Uterus (tissue), 4 donors: ENCODE data around the gene GORAB. TPM values are rescaled to one million over a fixed set of nuclear protein-coding genes. Genes with fewer than 3 reads are reported as not detected.

Experiments used
- DNase-seq, 2 donors: peaks; one replicate each; pipeline ENCODE4 v3.0.0-alpha.2; 2019 to 2020
- H3K27ac ChIP-seq, 2 donors: fragments of 200-600 bp; sonication (generic); 1 replicate in 1 of 2; 2 replicates in 1 of 2; pipeline ENCODE4 v1.5.1; 2016 to 2018
- H3K27me3 ChIP-seq, 2 donors: fragments of 200-600 bp; sonication (generic); one replicate each; pipeline ENCODE4 v1.5.1; 2018 to 2019; ENCODE audit warnings: control low read depth in 1 of 2
- H3K36me3 ChIP-seq, 2 donors: fragments of 200-600 bp; sonication (generic); one replicate each; pipeline ENCODE4 v1.5.1; 2019; ENCODE audit warnings: control low read depth in 1 of 2
- H3K4me1 ChIP-seq, 2 donors: fragments of 200-600 bp; sonication (generic); one replicate each; pipeline ENCODE4 v1.5.1; 2018 to 2019; ENCODE audit warnings: control low read depth in 1 of 2
- H3K4me3 ChIP-seq, 2 donors: fragments of 200-600 bp; sonication (generic); 1 replicate in 1 of 2; 2 replicates in 1 of 2; pipeline ENCODE4 v1.5.1; 2018 to 2019; ENCODE audit warnings: mild to moderate bottlenecking in 1 of 2
- H3K9me3 ChIP-seq, 2 donors: fragments of 200-600 bp; sonication (generic); one replicate each; pipeline ENCODE4 v1.5.1; 2019; ENCODE audit warnings: control low read depth in 1 of 2
- POLR2A ChIP-seq, 2 donors: fragments of 450-650 bp; IDR thresholded peaks; one replicate each; pipeline ENCODE4 v1.6.1; 2016; ENCODE audit warnings: antibody characterized with exemption in 2 of 2, mild to moderate bottlenecking in 1 of 2, moderate library complexity in 1 of 2
- intact Hi-C: fragments of 100-400 bp; cut with DNase I; formaldehyde crosslinking; loops from one replicate; pipeline ENCODE4 v1.15.1; 2023; ENCODE audit warnings: low total_unique reads
- total RNA-seq, 4 donors: library from RNA; depleted of rRNA in 3 of 4; stranded (reverse); fragments of >200 nt in 3 of 4; gene quantifications; one replicate each; pipeline versions ENCODE4 v1.1.0 to v1.2.4, GENCODE V29; 2014 to 2023
- TF ChIP-seq, protein P1 (sequence below), 4 experiments: fragments of 200-600 bp in 2 of 4; fragments of 450-650 bp in 2 of 4; sonication (generic) in 2 of 4; IDR thresholded peaks; one replicate each; pipeline ENCODE4 v1.5.1; 2016 to 2019; ENCODE audit warnings: antibody characterized with exemption in 4 of 4, mild to moderate bottlenecking in 2 of 4, moderate library complexity in 1 of 4
- donor health status: DM: yes; HTN: yes; CAD: no.

Gene GORAB
- total RNA-seq, 4 donors from 2014 or later, result 3.1 to 26.9 (median 10.6) TPM

DNA sequence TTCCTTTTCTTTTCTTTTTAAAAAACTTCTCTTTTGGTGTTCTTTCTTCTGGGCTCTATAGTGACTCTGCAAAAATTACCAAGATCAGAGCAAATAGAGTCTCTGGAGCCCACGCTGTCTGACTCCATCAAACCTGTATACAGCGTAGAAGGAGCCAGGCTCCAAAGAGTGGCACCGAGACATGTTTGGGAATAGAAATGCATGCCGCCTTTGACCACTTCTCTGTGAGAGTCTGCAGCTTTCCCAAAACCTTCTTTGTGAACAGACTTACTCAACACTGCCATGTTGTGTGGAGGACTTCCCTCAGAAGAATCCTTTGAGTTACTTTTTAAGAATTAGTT, 55.3 kb downstream of the GORAB start:
- no peaks in the 10 kb centered on the region for H3K9me3 ChIP-seq
- peak in 1 of 2 donors; percentile 20 for DNase-seq
- no peak for TF ChIP-seq POLR2A (IDR thresholded peaks at IDR 0.05)
- TF ChIP-seq, protein P1, sequence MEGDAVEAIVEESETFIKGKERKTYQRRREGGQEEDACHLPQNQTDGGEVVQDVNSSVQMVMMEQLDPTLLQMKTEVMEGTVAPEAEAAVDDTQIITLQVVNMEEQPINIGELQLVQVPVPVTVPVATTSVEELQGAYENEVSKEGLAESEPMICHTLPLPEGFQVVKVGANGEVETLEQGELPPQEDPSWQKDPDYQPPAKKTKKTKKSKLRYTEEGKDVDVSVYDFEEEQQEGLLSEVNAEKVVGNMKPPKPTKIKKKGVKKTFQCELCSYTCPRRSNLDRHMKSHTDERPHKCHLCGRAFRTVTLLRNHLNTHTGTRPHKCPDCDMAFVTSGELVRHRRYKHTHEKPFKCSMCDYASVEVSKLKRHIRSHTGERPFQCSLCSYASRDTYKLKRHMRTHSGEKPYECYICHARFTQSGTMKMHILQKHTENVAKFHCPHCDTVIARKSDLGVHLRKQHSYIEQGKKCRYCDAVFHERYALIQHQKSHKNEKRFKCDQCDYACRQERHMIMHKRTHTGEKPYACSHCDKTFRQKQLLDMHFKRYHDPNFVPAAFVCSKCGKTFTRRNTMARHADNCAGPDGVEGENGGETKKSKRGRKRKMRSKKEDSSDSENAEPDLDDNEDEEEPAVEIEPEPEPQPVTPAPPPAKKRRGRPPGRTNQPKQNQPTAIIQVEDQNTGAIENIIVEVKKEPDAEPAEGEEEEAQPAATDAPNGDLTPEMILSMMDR (IDR thresholded peaks at IDR 0.05), result no peak
- peak overlapping the region in 1 of 2 donors; percentile 4 for H3K4me3 ChIP-seq
- H3K27me3 ChIP-seq, result no peaks in the 10 kb centered on the region
- H3K4me1 ChIP-seq, result peaks cover 0 to 3% of the 10 kb centered on the region in 2 donors
- intact Hi-C loops, result no loop called here
- no peaks in the 10 kb centered on the region for H3K36me3 ChIP-seq
- H3K27ac ChIP-seq, result peak overlapping the region; percentile 62 to 81

DNA sequence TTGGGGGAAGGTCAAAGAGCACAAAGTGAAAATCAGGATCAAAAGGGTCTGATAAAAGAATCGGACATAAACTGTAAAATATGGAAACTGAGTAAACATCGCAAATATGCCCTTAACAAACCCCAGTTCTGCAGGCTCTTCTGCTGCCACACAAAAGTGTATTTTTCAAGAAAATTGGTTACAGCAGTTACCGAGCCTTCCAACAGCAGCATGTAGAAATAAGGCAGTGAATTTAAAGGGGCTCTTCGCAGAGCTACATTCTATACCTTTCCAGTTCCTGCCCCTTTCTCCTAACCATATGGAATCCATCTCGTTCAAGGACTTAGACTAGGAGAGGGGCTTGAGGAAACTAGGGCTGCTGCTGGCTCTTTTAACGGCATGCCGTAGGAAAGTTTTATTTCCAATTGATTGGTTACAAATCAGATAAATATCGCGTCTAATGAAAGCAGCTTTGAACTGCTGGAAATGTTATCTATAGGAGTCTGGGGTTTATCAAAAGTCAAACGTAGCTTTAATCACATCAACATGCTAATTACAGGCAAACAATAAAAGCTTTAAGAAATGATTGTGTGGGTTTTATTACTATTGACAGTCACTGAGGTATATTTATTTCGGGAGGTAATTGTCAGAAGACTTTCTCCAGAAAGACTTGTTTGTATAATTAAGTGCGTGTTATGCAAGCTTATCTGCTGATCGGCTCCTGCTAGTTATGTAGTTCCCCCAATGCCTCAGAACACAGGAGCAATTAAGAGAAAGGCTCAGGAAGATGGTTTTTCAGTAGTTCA, 59.1 kb downstream of the GORAB start:
- no peaks in the 10 kb centered on the region for H3K9me3 ChIP-seq
- intact Hi-C loops, result no loop called here

DNA sequence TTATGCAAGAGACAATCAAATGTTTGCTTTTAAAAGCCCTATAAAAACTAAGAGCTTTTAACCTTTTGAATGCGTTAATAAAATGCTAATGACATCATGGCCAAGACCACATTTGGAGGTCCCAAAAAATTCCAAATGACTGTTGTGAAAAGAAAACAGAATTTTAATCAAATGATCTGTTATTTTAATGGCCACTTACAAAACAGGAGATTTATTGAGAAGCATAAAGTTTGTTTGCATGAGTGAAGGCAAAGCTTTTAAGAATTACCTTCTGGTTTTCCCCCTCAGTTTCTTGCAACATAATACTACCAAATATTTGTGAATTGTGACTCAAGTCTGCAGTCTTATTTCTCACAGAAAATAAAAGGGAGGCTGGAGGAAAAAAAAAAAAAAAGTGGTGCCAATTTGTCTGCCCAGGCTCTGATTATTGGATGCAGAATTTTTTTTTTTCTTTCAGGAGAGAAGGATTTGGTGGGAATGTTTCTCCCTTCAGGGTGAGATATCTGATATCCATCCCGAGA, 60.7 kb downstream of the GORAB start:
- no peak for TF ChIP-seq POLR2A (IDR thresholded peaks at IDR 0.05)
- TF ChIP-seq, protein P1 (IDR thresholded peaks at IDR 0.05), result no peak

More for the DNA sequence above, 59.1 kb downstream of the GORAB start:
- no peak for DNase-seq
- Histone ChIP-seq H3K4me1 (peaks cover 0 to under 1% of the 10 kb centered on the region in 2 donors), H3K4me3 (no peak overlapping the region), H3K27me3 (no peaks in the 10 kb centered on the region), H3K27ac (peak overlapping the region; percentile 19 to 58), H3K36me3 (no peaks in the 10 kb centered on the region)
- TF ChIP-seq, protein P1 (IDR thresholded peaks at IDR 0.05), result no peak
- TF ChIP-seq POLR2A (IDR thresholded peaks at IDR 0.05), result no peak

DNA sequence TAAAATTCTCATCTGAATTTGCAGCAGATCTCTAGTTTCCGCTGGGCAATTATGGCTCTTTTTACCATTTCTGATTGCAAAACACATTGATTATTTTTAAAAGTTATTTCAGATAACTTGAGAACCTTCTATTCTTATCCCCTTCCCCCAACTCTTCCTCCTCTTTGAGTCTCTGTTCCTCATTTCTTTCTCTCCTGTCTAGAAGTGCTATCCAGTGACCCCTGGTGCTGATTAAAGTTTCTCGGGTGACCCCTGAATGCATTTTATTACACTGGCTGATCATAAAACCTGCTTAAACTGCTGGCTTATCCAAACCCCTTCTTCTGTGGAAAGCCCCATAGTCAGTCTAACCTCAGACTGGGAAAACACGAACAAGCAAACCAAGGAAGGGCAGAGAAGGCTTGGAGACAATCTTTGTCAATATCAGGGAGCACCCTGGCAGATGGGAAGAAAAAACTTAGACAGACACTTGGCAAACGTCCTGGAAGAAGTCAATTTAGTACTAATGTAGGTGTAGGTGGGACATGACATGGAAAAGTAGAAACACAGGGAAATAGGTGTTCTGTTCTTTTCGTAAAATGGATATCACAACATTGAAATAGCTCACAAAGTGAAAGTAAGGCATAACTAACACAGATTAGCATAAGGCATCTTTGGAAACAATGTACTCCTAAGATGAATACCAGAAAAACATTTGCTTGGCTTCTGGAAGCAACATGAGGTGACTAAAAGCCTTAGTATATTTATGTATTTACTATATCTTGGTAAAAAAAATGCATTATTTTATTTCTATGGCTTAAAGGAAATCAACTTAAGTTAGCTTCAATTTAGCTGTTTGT, 61.4 kb downstream of the GORAB start:
- H3K27me3 ChIP-seq, result no peaks in the 10 kb centered on the region
- peak overlapping the region; percentile 74 to 75 for H3K27ac ChIP-seq
- H3K4me1 ChIP-seq, result no peaks in the 10 kb centered on the region
- H3K9me3 ChIP-seq, result peaks cover 0 to 4% of the 10 kb centered on the region in 2 donors
- H3K4me3 ChIP-seq, result peak overlapping the region; percentile 10 to 26
- TF ChIP-seq POLR2A (IDR thresholded peaks at IDR 0.05), result no peak
- TF ChIP-seq, protein P1 (IDR thresholded peaks at IDR 0.05), result no peak
- intact Hi-C loops, result no loop called here
- H3K36me3 ChIP-seq, result no peaks in the 10 kb centered on the region
- DNase-seq, result peak in 1 of 2 donors; percentile 24

More for the DNA sequence above, 60.7 kb downstream of the GORAB start:
- Histone ChIP-seq H3K4me1 (no peaks in the 10 kb centered on the region), H3K4me3 (no peak overlapping the region), H3K27ac (peak overlapping the region; percentile 38 to 75), H3K36me3 (no peaks in the 10 kb centered on the region), H3K27me3 (no peaks in the 10 kb centered on the region), H3K9me3 (peaks cover 0 to 4% of the 10 kb centered on the region in 2 donors)
- no peak for DNase-seq
- intact Hi-C loops, result no loop called here
